Measurements from ENCODE around the gene ZNF483.

ZNF483 gene

GRCh38 chr9:111572950-111573604, 48.1 kb downstream of the ZNF483 start:
- no peak overlapping the region for H2AFZ ChIP-seq (ENCODE audit: low read length)
- peaks cover 8% of the 10 kb centered on the region; the same call in 1 of the 2 replicates for H3K9me3 ChIP-seq (ENCODE audit: insufficient read depth, low read depth, low read length)
- no peaks in the 10 kb centered on the region for H3K36me3 ChIP-seq (ENCODE audit: insufficient read depth, low read length)
- H3K9ac ChIP-seq (ENCODE audit: low read depth, low read length, poor library complexity, severe bottlenecking), result no peak overlapping the region
- H4K20me1 ChIP-seq (ENCODE audit: insufficient read depth, low read length, poor library complexity, severe bottlenecking), result no peaks in the 10 kb centered on the region
- no peak overlapping the region for H3K4me3 ChIP-seq (ENCODE audit: low read length, poor library complexity, severe bottlenecking)
- no peak overlapping the region for H3K4me2 ChIP-seq (ENCODE audit: low read depth, low read length, poor library complexity, severe bottlenecking)
- no peaks in the 10 kb centered on the region for H3K9me2 ChIP-seq (replicated peaks; ENCODE audit: low read depth, low read length)
- H3F3A ChIP-seq (ENCODE audit: low read depth), result no peaks in the 10 kb centered on the region
- H3K4me1 ChIP-seq (ENCODE audit: insufficient read depth, low read length, poor library complexity, severe bottlenecking), result no peaks in the 10 kb centered on the region
- no peaks in the 10 kb centered on the region for H3K79me2 ChIP-seq (ENCODE audit: insufficient read depth, low read length)
- H3K27me3 ChIP-seq (ENCODE audit: insufficient read depth, low read length, poor library complexity, severe bottlenecking), result no peaks in the 10 kb centered on the region
- no peak for TF ChIP-seq EZH2phosphoT487 (IDR thresholded peaks at IDR 0.05; ENCODE audit: borderline replicate concordance)
- no peak for TF ChIP-seq CTCF (conservative IDR thresholded peaks at IDR 0.05; ENCODE audit: low read length)

- Histone ChIP-seq H2AFZ (ENCODE audit: low read length) (no peak overlapping the region), H3K4me3 (ENCODE audit: low read length, poor library complexity, severe bottlenecking) (no peak overlapping the region), H3K4me2 (ENCODE audit: low read depth, low read length, poor library complexity, severe bottlenecking) (no peak overlapping the region), H3K9ac (ENCODE audit: low read depth, low read length, poor library complexity, severe bottlenecking) (no peak overlapping the region), H4K20me1 (ENCODE audit: insufficient read depth, low read length, poor library complexity, severe bottlenecking) (no peaks in the 10 kb centered on the region), H3K79me2 (ENCODE audit: insufficient read depth, low read length) (no peaks in the 10 kb centered on the region), H3K9me2 (replicated peaks; ENCODE audit: low read depth, low read length) (no peaks in the 10 kb centered on the region), H3K9me3 (ENCODE audit: insufficient read depth, low read depth, low read length) (no peaks in the 10 kb centered on the region), H3K36me3 (ENCODE audit: insufficient read depth, low read length) (no peaks in the 10 kb centered on the region), H3K4me1 (ENCODE audit: insufficient read depth, low read length, poor library complexity, severe bottlenecking) (no peaks in the 10 kb centered on the region), H3F3A (ENCODE audit: low read depth) (no peaks in the 10 kb centered on the region), H3K27me3 (ENCODE audit: insufficient read depth, low read length, poor library complexity, severe bottlenecking) (no peaks in the 10 kb centered on the region)
- TF ChIP-seq CTCF (conservative IDR thresholded peaks at IDR 0.05; ENCODE audit: low read length) (no peak), EZH2phosphoT487 (IDR thresholded peaks at IDR 0.05; ENCODE audit: borderline replicate concordance) (no peak)
Observed at GRCh38 chr9:111582888-111583287, 57.9 kb downstream of the ZNF483 start.

- no peak overlapping the region for H3K9ac ChIP-seq (ENCODE audit: low read depth, low read length, poor library complexity, severe bottlenecking)
- no peaks in the 10 kb centered on the region for H3K36me3 ChIP-seq (ENCODE audit: insufficient read depth, low read length)
- TF ChIP-seq CTCF (conservative IDR thresholded peaks at IDR 0.05; ENCODE audit: low read length) (no peak), EZH2phosphoT487 (IDR thresholded peaks at IDR 0.05; ENCODE audit: borderline replicate concordance) (no peak)
- H3K9me2 ChIP-seq (replicated peaks; ENCODE audit: low read depth, low read length), result no peaks in the 10 kb centered on the region
- H4K20me1 ChIP-seq (ENCODE audit: insufficient read depth, low read length, poor library complexity, severe bottlenecking), result no peaks in the 10 kb centered on the region
- no peaks in the 10 kb centered on the region for H3F3A ChIP-seq (ENCODE audit: low read depth)
- H3K9me3 ChIP-seq (ENCODE audit: insufficient read depth, low read depth, low read length), result no peaks in the 10 kb centered on the region
- no peak overlapping the region for H3K4me3 ChIP-seq (ENCODE audit: low read length, poor library complexity, severe bottlenecking)
- H3K4me2 ChIP-seq (ENCODE audit: low read depth, low read length, poor library complexity, severe bottlenecking), result no peak overlapping the region
- no peak overlapping the region for H2AFZ ChIP-seq (ENCODE audit: low read length)
- no peaks in the 10 kb centered on the region for H3K4me1 ChIP-seq (ENCODE audit: insufficient read depth, low read length, poor library complexity, severe bottlenecking)
- no peaks in the 10 kb centered on the region for H3K79me2 ChIP-seq (ENCODE audit: insufficient read depth, low read length)
- H3K27me3 ChIP-seq (ENCODE audit: insufficient read depth, low read length, poor library complexity, severe bottlenecking), result no peaks in the 10 kb centered on the region
Observed at GRCh38 chr9:111586378-111586777, 61.4 kb downstream of the ZNF483 start.
